GM03348 (cell line): ENCODE results near the gene FAM25G.
"Not testable (repeated sequence)": the region's sequence is repeated elsewhere in the genome, so short reads cannot be mapped to it uniquely, and the experiment has no call there.

Experiments
- DNase-seq: peaks from one replicate; pipeline ENCODE4 v3.0.0; 2012; ENCODE audit warnings: low spot score

Gene FAM25G

GRCh38 chr10:47491600-47491999 lies at the start of gene FAM25G:
FAM25G (minus strand) TSS chr10:47491700; CDS start chr10:47491674, 26 bp downstream.
- not testable (repeated sequence) for DNase-seq

- not testable (repeated sequence) for DNase-seq
These were observed 44.9 kb upstream of the FAM25G start for GRCh38 chr10:47536430-47536829.

- not testable (repeated sequence) for DNase-seq
These were observed 32.0 kb upstream of the FAM25G start, which contains the start of gene AGAP9 for GRCh38 chr10:47523475-47523874. AGAP9 (minus strand) TSS chr10:47523638; CDS start chr10:47523526, 112 bp downstream.

GRCh38 chr10:47502313-47502712 lies 10.8 kb upstream of the FAM25G start:
- DNase-seq = not testable (repeated sequence)

- not testable (repeated sequence) for DNase-seq
These were observed 2.7 kb upstream of the FAM25G start for GRCh38 chr10:47494226-47494625.

GRCh38 chr10:47489630-47490029 lies 1.9 kb downstream of the FAM25G start:
- DNase-seq = not testable (repeated sequence)

GRCh38 chr10:47485943-47486342 lies 5.6 kb downstream of the FAM25G start:
- not testable (repeated sequence) for DNase-seq

GRCh38 chr10:47484786-47485185 lies 6.7 kb downstream of the FAM25G start:
- not testable (repeated sequence) for DNase-seq

- not testable (repeated sequence) for DNase-seq
These were observed 7.6 kb downstream of the FAM25G start, which contains the start of gene ANXA8 for GRCh38 chr10:47483923-47484322. ANXA8 (minus strand) TSS chr10:47484115; CDS start chr10:47483933, 182 bp downstream.

GRCh38 chr10:47482367-47482766 lies 9.1 kb downstream of the FAM25G start:
- not testable (repeated sequence) for DNase-seq

- DNase-seq = not testable (repeated sequence)
These were observed 9.7 kb downstream of the FAM25G start for GRCh38 chr10:47481768-47482181.

- not testable (repeated sequence) for DNase-seq
These were observed 10.2 kb downstream of the FAM25G start for GRCh38 chr10:47481182-47481766.

- DNase-seq = not testable (repeated sequence)
These were observed 11.4 kb downstream of the FAM25G start for GRCh38 chr10:47480133-47480532.

- not testable (repeated sequence) for DNase-seq
These were observed 13.4 kb downstream of the FAM25G start for GRCh38 chr10:47478114-47478513.

- not testable (repeated sequence) for DNase-seq
These were observed 14.4 kb downstream of the FAM25G start for GRCh38 chr10:47477078-47477477.

- not testable (repeated sequence) for DNase-seq
These were observed 16.4 kb downstream of the FAM25G start for GRCh38 chr10:47475101-47475500.

GRCh38 chr10:47473516-47473915 lies 18.0 kb downstream of the FAM25G start:
- DNase-seq = not testable (repeated sequence)

GRCh38 chr10:47472647-47473046 lies 18.9 kb downstream of the FAM25G start:
- DNase-seq = not testable (repeated sequence)

GRCh38 chr10:47472072-47472471 lies 19.4 kb downstream of the FAM25G start:
- not testable (repeated sequence) for DNase-seq

GRCh38 chr10:47468731-47469528 lies 22.6 kb downstream of the FAM25G start:
- DNase-seq = not testable (repeated sequence)

GRCh38 chr10:47467957-47468356 lies 23.5 kb downstream of the FAM25G start:
- not testable (repeated sequence) for DNase-seq

GRCh38 chr10:47467458-47467857 lies 24.0 kb downstream of the FAM25G start:
- not testable (repeated sequence) for DNase-seq
